Lower leg skin (tissue), 3 donors: ENCODE measurements around the gene SYT8.
"Not testable (repeated sequence)": the region's sequence is repeated elsewhere in the genome, so short reads cannot be mapped to it uniquely, and the experiment has no call there.

ENCODE experiments used
- CTCF ChIP-seq, 3 donors: fragments of 450-650 bp; IDR thresholded peaks; one replicate each; pipeline ENCODE4 v1.5.1; 2016; ENCODE audit warnings: antibody characterized with exemption in 3 of 3, mild to moderate bottlenecking in 3 of 3, moderate library complexity in 2 of 3
- POLR2A ChIP-seq, 2 donors: fragments of 450-650 bp; IDR thresholded peaks; one replicate each; pipeline ENCODE4 v1.6.1; 2016 to 2017; ENCODE audit warnings: antibody characterized with exemption in 2 of 2, mild to moderate bottlenecking in 1 of 2, moderate library complexity in 1 of 2

- not testable (repeated sequence) for TF ChIP-seq CTCF, POLR2A (IDR thresholded peaks at IDR 0.05)
These were observed 39.8 kb downstream of the SYT8 start for GRCh38 chr11:1874441-1875092.
